T follicular helper cell (primary cell): ENCODE measurements around the gene AVPR1A.

Experiments used
- DNase-seq: peaks from one replicate; pipeline ENCODE4 v3.0.0-alpha.2; 2020; ENCODE audit warnings: low read depth

The AVPR1A gene

GRCh38 chr12:63093711-63094110, 57.3 kb downstream of the AVPR1A start:
- no peak for DNase-seq

GRCh38 chr12:63093084-63093483, 57.9 kb downstream of the AVPR1A start:
- DNase-seq = no peak
